ENCODE measurements around the gene HLA-DOA.

HLA-DOA gene

DNA sequence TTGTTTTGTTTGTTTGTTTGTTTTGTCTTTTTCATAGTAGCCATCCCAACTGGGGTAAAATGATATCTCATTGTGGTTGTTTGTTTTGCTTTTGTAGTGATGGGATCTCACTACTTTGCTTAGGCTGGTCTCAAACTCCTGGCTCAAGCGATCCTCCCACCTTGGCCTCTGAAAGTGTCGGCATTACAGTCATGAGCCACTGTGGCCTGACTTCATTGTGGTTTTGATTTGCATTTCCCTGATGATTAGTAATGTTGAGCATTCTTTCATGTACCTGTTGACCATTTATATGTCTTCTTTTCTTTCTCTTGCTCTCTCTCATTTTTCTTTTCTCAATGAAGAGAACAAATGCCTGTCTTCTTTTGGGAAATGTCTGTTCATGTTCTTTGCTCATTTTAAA is 30.8 kb upstream of the HLA-DOA start:
- DNase-seq (ENCODE audit: insufficient read length, low spot score) (no peak), FAIRE-seq (no peak)
- TF ChIP-seq, protein P1, sequence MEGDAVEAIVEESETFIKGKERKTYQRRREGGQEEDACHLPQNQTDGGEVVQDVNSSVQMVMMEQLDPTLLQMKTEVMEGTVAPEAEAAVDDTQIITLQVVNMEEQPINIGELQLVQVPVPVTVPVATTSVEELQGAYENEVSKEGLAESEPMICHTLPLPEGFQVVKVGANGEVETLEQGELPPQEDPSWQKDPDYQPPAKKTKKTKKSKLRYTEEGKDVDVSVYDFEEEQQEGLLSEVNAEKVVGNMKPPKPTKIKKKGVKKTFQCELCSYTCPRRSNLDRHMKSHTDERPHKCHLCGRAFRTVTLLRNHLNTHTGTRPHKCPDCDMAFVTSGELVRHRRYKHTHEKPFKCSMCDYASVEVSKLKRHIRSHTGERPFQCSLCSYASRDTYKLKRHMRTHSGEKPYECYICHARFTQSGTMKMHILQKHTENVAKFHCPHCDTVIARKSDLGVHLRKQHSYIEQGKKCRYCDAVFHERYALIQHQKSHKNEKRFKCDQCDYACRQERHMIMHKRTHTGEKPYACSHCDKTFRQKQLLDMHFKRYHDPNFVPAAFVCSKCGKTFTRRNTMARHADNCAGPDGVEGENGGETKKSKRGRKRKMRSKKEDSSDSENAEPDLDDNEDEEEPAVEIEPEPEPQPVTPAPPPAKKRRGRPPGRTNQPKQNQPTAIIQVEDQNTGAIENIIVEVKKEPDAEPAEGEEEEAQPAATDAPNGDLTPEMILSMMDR (IDR thresholded peaks at IDR 0.05; ENCODE audit: insufficient read depth, missing control alignments): no peak

DNA sequence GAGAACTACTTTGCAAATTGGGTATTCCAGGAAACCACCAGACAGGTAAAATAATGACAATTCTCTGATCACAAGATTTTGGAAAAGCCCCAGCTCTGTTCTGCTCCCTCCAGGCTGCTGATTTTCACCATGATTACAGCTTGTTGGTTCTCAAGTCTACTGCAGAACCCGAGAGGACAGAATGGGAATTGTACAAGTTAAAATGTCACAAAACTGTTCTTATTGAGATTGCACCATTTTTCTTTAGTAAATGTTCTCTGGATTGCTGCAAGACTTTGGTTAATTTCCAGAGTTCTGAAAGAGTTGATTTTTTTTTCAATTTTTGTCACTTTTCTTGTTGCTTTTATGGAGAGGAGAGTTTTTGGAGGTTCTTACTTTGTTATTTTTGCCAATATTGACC is 27.1 kb upstream of the HLA-DOA start:
- TF ChIP-seq, protein P1 (IDR thresholded peaks at IDR 0.05; ENCODE audit: insufficient read depth, missing control alignments): no peak
- DNase-seq (ENCODE audit: insufficient read length, low spot score) (no peak), FAIRE-seq (no peak)

DNA sequence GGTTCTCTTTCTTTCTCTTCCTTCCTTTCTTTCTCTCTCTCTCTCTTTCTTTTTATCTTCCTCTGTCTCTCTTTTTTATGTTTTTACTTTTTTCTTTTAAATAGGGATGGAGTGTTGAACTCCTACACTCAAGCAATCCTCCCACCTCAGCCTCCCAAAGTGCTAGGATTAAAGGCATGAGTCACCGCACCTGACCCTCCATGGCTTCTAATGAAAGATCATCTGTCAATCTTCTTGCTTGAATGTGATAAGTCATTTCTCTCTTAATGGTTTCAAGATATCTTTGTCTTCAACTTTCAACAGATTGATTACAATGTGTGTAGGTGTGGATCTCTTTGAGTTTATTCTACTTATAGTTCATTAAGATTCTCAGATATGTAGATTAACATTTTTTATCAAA is 25.2 kb upstream of the HLA-DOA start:
- no peak for DNase-seq (ENCODE audit: insufficient read length, low spot score)
- TF ChIP-seq, protein P1 (IDR thresholded peaks at IDR 0.05; ENCODE audit: insufficient read depth, missing control alignments): no peak
- no peak for FAIRE-seq

DNA sequence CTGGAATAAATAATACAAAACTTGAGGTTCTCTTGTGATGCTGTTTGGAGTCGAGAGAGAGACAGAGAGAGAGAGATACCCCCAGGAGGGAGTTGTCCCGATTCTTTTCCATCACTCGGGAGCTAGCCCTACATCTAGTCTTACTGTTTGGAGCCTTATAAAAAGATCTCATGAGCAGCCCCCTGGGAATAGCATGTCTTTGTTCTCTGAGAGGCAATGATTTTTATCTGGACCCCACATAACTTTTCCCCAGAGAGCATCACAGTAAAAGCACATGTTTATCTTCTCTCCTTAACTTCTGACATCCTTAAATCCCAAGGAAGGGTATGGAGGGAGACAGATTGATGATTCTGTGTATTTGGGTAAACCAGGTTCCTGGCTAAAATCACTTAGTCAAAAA is 20.9 kb upstream of the HLA-DOA start:
- FAIRE-seq: no peak
- TF ChIP-seq, protein P1 (IDR thresholded peaks at IDR 0.05; ENCODE audit: insufficient read depth, missing control alignments): no peak
- no peak for DNase-seq (ENCODE audit: insufficient read length, low spot score)

DNA sequence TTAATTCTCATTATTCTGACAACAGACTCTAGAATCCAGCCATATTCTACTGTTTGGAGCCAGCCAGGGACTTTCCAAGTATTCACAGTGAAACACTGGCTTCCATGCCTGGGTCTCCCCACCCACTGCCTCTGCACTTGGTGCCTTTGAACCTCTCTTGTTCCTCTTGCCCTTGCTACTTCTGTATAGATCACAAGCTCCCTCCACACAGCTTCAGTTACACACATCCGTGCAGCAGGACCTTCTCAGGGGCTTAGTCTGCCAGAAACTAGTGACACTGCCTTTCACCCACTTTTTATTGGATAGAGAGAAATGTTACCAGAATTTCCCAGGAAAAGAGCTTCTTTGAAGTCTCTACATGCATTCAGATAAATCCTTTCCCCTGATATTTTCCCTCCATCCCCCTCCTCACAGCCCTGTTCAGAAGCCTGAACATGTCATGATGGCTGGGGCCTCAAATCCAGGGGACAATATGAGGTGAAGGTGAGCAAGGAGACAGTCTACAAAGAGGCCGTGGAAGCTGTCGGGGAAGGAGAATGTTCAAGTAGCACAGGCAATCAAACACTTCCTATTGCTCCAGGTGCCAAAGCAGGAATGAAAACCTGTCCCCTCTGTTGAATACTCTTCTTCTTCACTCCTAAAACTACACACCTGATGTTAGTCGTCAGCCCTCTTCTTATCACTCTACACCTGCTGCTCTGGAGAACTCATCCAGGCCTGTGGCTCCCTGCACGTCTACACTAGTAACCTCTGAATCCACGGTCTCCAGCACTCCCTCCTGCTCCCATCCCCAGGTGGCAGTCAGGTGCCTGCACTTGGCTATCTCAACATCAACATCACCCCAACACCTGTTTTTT is 20.2 kb upstream of the HLA-DOA start:
- DNase-seq (ENCODE audit: insufficient read length, low spot score): no peak
- TF ChIP-seq, protein P1 (IDR thresholded peaks at IDR 0.05; ENCODE audit: insufficient read depth, missing control alignments): no peak
- FAIRE-seq: no peak

DNA sequence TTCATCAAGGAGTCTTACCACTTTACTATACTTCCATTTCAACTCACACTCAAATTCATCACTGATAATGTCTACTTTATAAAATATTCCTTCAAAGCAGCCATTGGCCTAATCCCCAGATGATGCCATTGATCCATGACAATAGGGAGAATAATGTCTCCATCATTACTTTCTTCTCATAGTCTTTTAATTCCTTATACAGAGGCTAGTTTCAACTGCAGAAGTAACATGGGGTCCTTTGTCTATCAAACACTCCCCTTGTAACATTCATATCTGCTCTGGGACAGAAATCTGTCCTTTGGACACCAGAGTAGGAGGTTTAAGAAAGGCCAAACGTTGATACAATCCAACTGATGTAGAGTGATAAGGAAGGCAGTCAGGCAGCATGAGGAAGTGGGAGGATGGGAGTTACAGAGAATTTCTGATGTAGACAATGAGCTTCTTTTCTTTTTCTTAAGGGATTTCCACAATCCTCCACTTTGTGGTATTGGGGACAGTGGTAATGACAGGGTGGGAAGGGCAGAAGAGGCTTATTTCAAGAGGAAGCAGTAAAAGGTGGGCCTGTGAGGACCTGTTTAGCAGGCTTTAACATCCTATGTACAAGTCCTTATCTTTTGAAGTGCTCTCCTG is 18.9 kb upstream of the HLA-DOA start:
- no peak for DNase-seq (ENCODE audit: insufficient read length, low spot score)
- TF ChIP-seq, protein P1 (IDR thresholded peaks at IDR 0.05; ENCODE audit: insufficient read depth, missing control alignments): no peak
- no peak for FAIRE-seq

DNA sequence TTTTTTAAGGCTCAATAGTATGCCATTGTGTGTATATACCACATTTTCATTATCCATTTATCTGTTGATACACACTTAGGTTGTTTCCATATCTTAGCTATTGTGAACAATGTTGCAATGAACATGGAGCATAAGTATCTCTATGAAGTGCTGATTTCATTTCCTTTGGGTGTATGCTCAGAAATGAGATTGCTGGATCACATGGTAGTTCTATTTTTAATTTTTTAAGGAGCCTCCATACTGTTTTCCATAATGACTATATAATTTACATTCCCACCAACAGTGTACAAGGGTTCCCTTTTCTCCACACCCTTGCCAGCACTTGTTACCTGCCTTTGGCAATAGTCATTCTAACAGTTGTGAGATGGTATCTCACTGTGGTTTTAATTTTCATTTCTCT is 15.1 kb upstream of the HLA-DOA start:
- FAIRE-seq (no peak), DNase-seq (ENCODE audit: insufficient read length, low spot score) (no peak)

More for the DNA sequence above, 15.1 kb upstream of the HLA-DOA start:
- TF ChIP-seq, protein P1 (IDR thresholded peaks at IDR 0.05; ENCODE audit: insufficient read depth, missing control alignments): no peak

All from D721Med (cell line).